Parathyroid adenoma (tissue), 2 donors: ENCODE results near the gene MVB12B.

ENCODE experiments used
- H2AFZ ChIP-seq: fragments of 300-600 bp; sonication (generic); one replicate; pipeline ENCODE4 v1.7.0; 2017; ENCODE audit warnings: antibody characterized with exemption, mild to moderate bottlenecking
- H3K27ac ChIP-seq: fragments of 300-600 bp; sonication (generic); one replicate; pipeline ENCODE4 v1.7.0; 2017
- H3K27me3 ChIP-seq: fragments of 300-600 bp; sonication (generic); one replicate; pipeline ENCODE4 v1.7.0; 2017; ENCODE audit warnings: low read length; ENCODE audit not compliant: control insufficient read depth, insufficient read depth
- H3K36me3 ChIP-seq: fragments of 300-600 bp; sonication (generic); one replicate; pipeline ENCODE4 v1.7.0; 2017; ENCODE audit warnings: low read length; ENCODE audit not compliant: control insufficient read depth, insufficient read depth
- H3K4me1 ChIP-seq: fragments of 300-600 bp; sonication (generic); one replicate; pipeline ENCODE4 v1.7.0; 2017; ENCODE audit warnings: control low read depth
- H3K4me2 ChIP-seq: fragments of 300-600 bp; sonication (generic); one replicate; pipeline ENCODE4 v1.7.0; 2017; ENCODE audit warnings: low read length
- H3K4me3 ChIP-seq: fragments of 300-600 bp; sonication (generic); one replicate; pipeline ENCODE4 v1.7.0; 2017; ENCODE audit warnings: low read depth, low read length
- H3K79me2 ChIP-seq: fragments of 300-600 bp; sonication (generic); one replicate; pipeline ENCODE4 v1.7.0; 2017; ENCODE audit warnings: control low read depth
- H3K9ac ChIP-seq: fragments of 300-600 bp; sonication (generic); one replicate; pipeline ENCODE4 v1.7.0; 2017; ENCODE audit warnings: mild to moderate bottlenecking
- H3K9me3 ChIP-seq: fragments of 300-600 bp; sonication (generic); one replicate; pipeline ENCODE4 v1.7.0; 2017; ENCODE audit warnings: low read length; ENCODE audit not compliant: control insufficient read depth
- CTCF ChIP-seq: fragments of 300-600 bp; sonication (generic); IDR thresholded peaks from one replicate; pipeline ENCODE4 v1.7.0; 2017; ENCODE audit warnings: antibody characterized with exemption, mild to moderate bottlenecking
- donor health status: primary hyperparathyroidism.

Gene MVB12B

GRCh38 chr9:126295082-126295477 lies 31.5 kb upstream of the MVB12B start:
- no peak overlapping the region for H3K27ac ChIP-seq
- TF ChIP-seq CTCF: no peak
- no peaks in the 10 kb centered on the region for H3K4me1 ChIP-seq
- H3K9me3 ChIP-seq: no peaks in the 10 kb centered on the region
- H3K27me3 ChIP-seq: no peaks in the 10 kb centered on the region
- no peaks in the 10 kb centered on the region for H3K79me2 ChIP-seq
- H3K9ac ChIP-seq: no peak overlapping the region
- H3K4me2 ChIP-seq: no peak overlapping the region
- H3K4me3 ChIP-seq: no peak overlapping the region
- no peak overlapping the region for H2AFZ ChIP-seq
- H3K36me3 ChIP-seq: no peaks in the 10 kb centered on the region

DNA sequence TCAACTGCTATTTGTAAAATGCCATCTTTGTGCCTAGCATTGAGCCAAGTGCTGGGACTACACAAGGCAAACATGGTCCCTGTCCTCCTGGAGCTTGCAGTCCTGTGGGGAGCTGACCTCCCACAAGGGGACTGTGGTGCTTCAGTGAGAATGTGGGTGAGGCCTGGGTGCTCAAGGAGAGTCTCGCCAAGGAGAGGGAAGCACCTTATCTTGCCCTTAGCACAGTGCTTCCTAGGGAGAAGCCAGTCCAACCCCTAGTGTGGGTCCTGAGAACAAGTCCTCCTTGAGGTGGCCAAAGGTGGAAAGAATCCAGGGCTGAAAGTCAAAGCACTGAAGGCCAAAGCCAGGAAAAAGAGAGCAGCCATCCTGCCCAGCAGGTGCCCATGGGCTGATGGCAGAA lies 31.1 kb upstream of the MVB12B start:
- Histone ChIP-seq H2AFZ (no peak overlapping the region), H3K4me1 (no peaks in the 10 kb centered on the region), H3K79me2 (no peaks in the 10 kb centered on the region), H3K27ac (no peak overlapping the region), H3K4me3 (no peak overlapping the region), H3K36me3 (no peaks in the 10 kb centered on the region), H3K4me2 (no peak overlapping the region), H3K9ac (no peak overlapping the region), H3K9me3 (no peaks in the 10 kb centered on the region), H3K27me3 (no peaks in the 10 kb centered on the region)
- no peak for TF ChIP-seq CTCF

- no peak overlapping the region for H3K4me2 ChIP-seq
- no peaks in the 10 kb centered on the region for H3K36me3 ChIP-seq
- no peak for TF ChIP-seq CTCF
- H3K9me3 ChIP-seq: no peaks in the 10 kb centered on the region
- H3K79me2 ChIP-seq: no peaks in the 10 kb centered on the region
- H3K4me1 ChIP-seq: no peaks in the 10 kb centered on the region
- no peak overlapping the region for H3K9ac ChIP-seq
- no peak overlapping the region for H3K27ac ChIP-seq
- H2AFZ ChIP-seq: no peak overlapping the region
- H3K4me3 ChIP-seq: no peak overlapping the region
- no peaks in the 10 kb centered on the region for H3K27me3 ChIP-seq
Observed at GRCh38 chr9:126295936-126296600, 30.6 kb upstream of the MVB12B start.

DNA sequence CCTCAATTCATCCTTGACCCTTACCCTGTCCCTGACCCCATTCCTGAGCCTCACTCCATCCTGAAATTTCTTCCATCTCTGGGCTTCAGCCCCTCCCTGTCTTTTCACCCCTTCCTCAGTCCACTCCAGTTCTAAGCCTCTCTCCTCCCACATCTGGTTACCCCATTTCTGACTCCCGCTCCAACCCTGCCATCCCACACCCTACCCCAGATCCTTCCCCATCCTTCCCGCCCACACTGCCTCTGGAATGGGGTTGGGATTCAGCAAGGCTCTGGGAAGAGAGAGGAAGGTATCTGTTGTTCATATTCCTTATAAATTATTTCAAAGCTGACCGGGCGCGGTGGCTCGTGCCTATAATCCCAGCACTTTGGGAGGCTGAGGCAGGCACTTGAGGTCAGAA lies 29.9 kb upstream of the MVB12B start:
- Histone ChIP-seq H3K4me2 (no peak overlapping the region), H3K4me1 (no peaks in the 10 kb centered on the region), H3K36me3 (no peaks in the 10 kb centered on the region), H3K27ac (no peak overlapping the region), H3K9me3 (no peaks in the 10 kb centered on the region), H3K27me3 (no peaks in the 10 kb centered on the region), H3K79me2 (no peaks in the 10 kb centered on the region), H3K4me3 (no peak overlapping the region), H3K9ac (no peak overlapping the region), H2AFZ (no peak overlapping the region)
- no peak for TF ChIP-seq CTCF

GRCh38 chr9:126297661-126298060 lies 29.0 kb upstream of the MVB12B start:
- no peak for TF ChIP-seq CTCF
- Histone ChIP-seq H3K4me2 (no peak overlapping the region), H3K9ac (no peak overlapping the region), H3K27me3 (no peaks in the 10 kb centered on the region), H3K79me2 (no peaks in the 10 kb centered on the region), H3K4me3 (no peak overlapping the region), H3K4me1 (no peaks in the 10 kb centered on the region), H2AFZ (no peak overlapping the region), H3K27ac (no peak overlapping the region), H3K9me3 (no peaks in the 10 kb centered on the region), H3K36me3 (no peaks in the 10 kb centered on the region)
